SH-SY5Y (cell line): ENCODE measurements around the gene BPIFA2.

Experiments used
- GATA2 ChIP-seq: IDR thresholded peaks from 2 replicates; pipeline ENCODE4 v1.6.1; 2011; ENCODE audit warnings: mild to moderate bottlenecking, low read depth, low read length
- GATA3 ChIP-seq: IDR thresholded peaks from 2 replicates; pipeline ENCODE4 v1.6.1; 2011; ENCODE audit warnings: low read depth, mild to moderate bottlenecking, low read length, moderate library complexity

DNA sequence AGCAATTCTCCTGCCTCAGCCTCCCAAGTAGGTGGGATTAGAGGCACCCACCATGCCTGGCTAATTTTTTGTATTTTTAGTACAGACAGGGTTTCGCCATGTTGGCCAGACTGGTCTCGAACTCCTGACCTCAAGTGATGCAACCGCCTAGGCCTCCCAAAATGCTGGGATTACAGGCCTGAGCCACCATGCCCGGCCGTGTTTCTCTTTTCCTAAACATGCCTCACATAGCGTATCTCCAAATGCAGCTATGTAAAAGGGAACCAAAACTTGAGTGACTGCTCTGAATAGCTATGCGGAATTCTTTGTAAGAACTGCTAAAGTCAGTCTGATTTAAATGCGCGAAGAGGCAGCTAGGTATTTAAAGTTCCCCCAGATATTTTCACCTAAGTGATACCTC, 20.5 kb downstream of the BPIFA2 start:
- TF ChIP-seq GATA3 (no peak), GATA2 (no peak)
